Measurements from ENCODE around the gene NAA16. TPM values are rescaled to one million over a fixed set of nuclear protein-coding genes. Genes with fewer than 3 reads are reported as not detected.

The NAA16 gene
- total RNA-seq, 2 donors from 2014 or later: 38.3 to 41.5 TPM

GRCh38 chr13:41312176-41312500, 1.1 kb downstream of the NAA16 start:
- DNase-seq: no peak
- no peaks in the 10 kb centered on the region for H3K9me3 ChIP-seq (ENCODE audit: control insufficient read depth, low read length, poor library complexity, severe bottlenecking)
- ATAC-seq: no peak
- peaks cover 31% of the 10 kb centered on the region for H3K4me1 Mint-ChIP-seq
- H3K4me3 Mint-ChIP-seq: peak overlapping the region; percentile 98
- no peaks in the 10 kb centered on the region for H3K27me3 Mint-ChIP-seq
- H3K36me3 Mint-ChIP-seq (ENCODE audit: low read depth): no peaks in the 10 kb centered on the region
- peak overlapping the region; percentile 97 for H3K27ac Mint-ChIP-seq

- DNase-seq (no peak), ATAC-seq (no peak)
- H3K4me3 Mint-ChIP-seq: peak overlapping the region; percentile 98
- H3K9me3 ChIP-seq (ENCODE audit: control insufficient read depth, low read length, poor library complexity, severe bottlenecking): no peaks in the 10 kb centered on the region
- peaks cover 33% of the 10 kb centered on the region for H3K4me1 Mint-ChIP-seq
- H3K36me3 Mint-ChIP-seq (ENCODE audit: low read depth): no peaks in the 10 kb centered on the region
- no peaks in the 10 kb centered on the region for H3K27me3 Mint-ChIP-seq
- peak overlapping the region; percentile 97 for H3K27ac Mint-ChIP-seq
Measured at GRCh38 chr13:41313117-41313516, 2.0 kb downstream of the NAA16 start.

GRCh38 chr13:41313659-41314197, 2.7 kb downstream of the NAA16 start:
- H3K9me3 ChIP-seq (ENCODE audit: control insufficient read depth, low read length, poor library complexity, severe bottlenecking): no peaks in the 10 kb centered on the region
- Mint-ChIP-seq H3K4me3 (peak overlapping the region; percentile 63), H3K4me1 (peaks cover 33% of the 10 kb centered on the region), H3K27me3 (no peaks in the 10 kb centered on the region), H3K36me3 (ENCODE audit: low read depth) (no peaks in the 10 kb centered on the region), H3K27ac (peak overlapping the region; percentile 90)
- ATAC-seq (no peak), DNase-seq (no peak)

GRCh38 chr13:41315443-41316047, 4.5 kb downstream of the NAA16 start:
- H3K4me3 Mint-ChIP-seq: peak overlapping the region; percentile 72
- H3K27ac Mint-ChIP-seq: peak overlapping the region; percentile 90
- H3K36me3 Mint-ChIP-seq (ENCODE audit: low read depth): no peaks in the 10 kb centered on the region
- no peak for ATAC-seq
- H3K4me1 Mint-ChIP-seq: peaks cover 27% of the 10 kb centered on the region
- no peaks in the 10 kb centered on the region for H3K27me3 Mint-ChIP-seq
- no peak for DNase-seq
- no peaks in the 10 kb centered on the region for H3K9me3 ChIP-seq (ENCODE audit: control insufficient read depth, low read length, poor library complexity, severe bottlenecking)

- Mint-ChIP-seq H3K27ac (peak overlapping the region; percentile 14), H3K4me1 (peaks cover 27% of the 10 kb centered on the region), H3K36me3 (ENCODE audit: low read depth) (peaks cover 3% of the 10 kb centered on the region), H3K27me3 (no peaks in the 10 kb centered on the region), H3K4me3 (no peak overlapping the region)
- ATAC-seq: no peak
- no peaks in the 10 kb centered on the region for H3K9me3 ChIP-seq (ENCODE audit: control insufficient read depth, low read length, poor library complexity, severe bottlenecking)
- DNase-seq: no peak
Measured at GRCh38 chr13:41317243-41317642, 6.2 kb downstream of the NAA16 start.

GRCh38 chr13:41325752-41326151, 14.7 kb downstream of the NAA16 start:
- no peak for ATAC-seq
- Mint-ChIP-seq H3K27me3 (no peaks in the 10 kb centered on the region), H3K36me3 (ENCODE audit: low read depth) (peaks cover 11% of the 10 kb centered on the region), H3K4me1 (peaks cover 19% of the 10 kb centered on the region), H3K27ac (peak overlapping the region; percentile 32), H3K4me3 (no peak overlapping the region)
- no peak for DNase-seq
- H3K9me3 ChIP-seq (ENCODE audit: control insufficient read depth, low read length, poor library complexity, severe bottlenecking): no peaks in the 10 kb centered on the region

- H3K4me1 Mint-ChIP-seq: peaks cover 19% of the 10 kb centered on the region
- no peaks in the 10 kb centered on the region for H3K27me3 Mint-ChIP-seq
- DNase-seq: no peak
- no peak for ATAC-seq
- H3K27ac Mint-ChIP-seq: peak overlapping the region; percentile 21
- H3K36me3 Mint-ChIP-seq (ENCODE audit: low read depth): peaks cover 11% of the 10 kb centered on the region
- H3K9me3 ChIP-seq (ENCODE audit: control insufficient read depth, low read length, poor library complexity, severe bottlenecking): no peaks in the 10 kb centered on the region
- no peak overlapping the region for H3K4me3 Mint-ChIP-seq
Measured at GRCh38 chr13:41326661-41327060, 15.6 kb downstream of the NAA16 start.

GRCh38 chr13:41327994-41328790, 17.1 kb downstream of the NAA16 start:
- DNase-seq: no peak
- H3K9me3 ChIP-seq (ENCODE audit: control insufficient read depth, low read length, poor library complexity, severe bottlenecking): no peaks in the 10 kb centered on the region
- H3K4me3 Mint-ChIP-seq: no peak overlapping the region
- peaks cover 6% of the 10 kb centered on the region for H3K36me3 Mint-ChIP-seq (ENCODE audit: low read depth)
- H3K4me1 Mint-ChIP-seq: peaks cover 17% of the 10 kb centered on the region
- no peak for ATAC-seq
- no peaks in the 10 kb centered on the region for H3K27me3 Mint-ChIP-seq
- peak overlapping the region; percentile 60 for H3K27ac Mint-ChIP-seq

GRCh38 chr13:41332829-41333228, 21.8 kb downstream of the NAA16 start:
- peaks cover 2% of the 10 kb centered on the region for H3K36me3 Mint-ChIP-seq (ENCODE audit: low read depth)
- peaks cover 11% of the 10 kb centered on the region for H3K4me1 Mint-ChIP-seq
- H3K27ac Mint-ChIP-seq: peak overlapping the region; percentile 54
- ATAC-seq: no peak
- H3K4me3 Mint-ChIP-seq: no peak overlapping the region
- H3K27me3 Mint-ChIP-seq: no peaks in the 10 kb centered on the region
- DNase-seq: no peak
- H3K9me3 ChIP-seq (ENCODE audit: control insufficient read depth, low read length, poor library complexity, severe bottlenecking): no peaks in the 10 kb centered on the region

GRCh38 chr13:41334810-41335209, 23.7 kb downstream of the NAA16 start:
- H3K4me3 Mint-ChIP-seq: no peak overlapping the region
- peaks cover 2% of the 10 kb centered on the region for H3K36me3 Mint-ChIP-seq (ENCODE audit: low read depth)
- no peak overlapping the region for H3K27ac Mint-ChIP-seq
- no peaks in the 10 kb centered on the region for H3K27me3 Mint-ChIP-seq
- DNase-seq: no peak
- ATAC-seq: no peak
- H3K4me1 Mint-ChIP-seq: peaks cover 6% of the 10 kb centered on the region
- H3K9me3 ChIP-seq (ENCODE audit: control insufficient read depth, low read length, poor library complexity, severe bottlenecking): no peaks in the 10 kb centered on the region

GRCh38 chr13:41344358-41344757, 33.3 kb downstream of the NAA16 start:
- no peaks in the 10 kb centered on the region for H3K27me3 Mint-ChIP-seq
- DNase-seq (no peak), ATAC-seq (no peak)
- H3K9me3 ChIP-seq (ENCODE audit: control insufficient read depth, low read length, poor library complexity, severe bottlenecking): no peaks in the 10 kb centered on the region
- H3K4me1 Mint-ChIP-seq: peaks cover 23% of the 10 kb centered on the region
- H3K4me3 Mint-ChIP-seq: no peak overlapping the region
- H3K27ac Mint-ChIP-seq: peak overlapping the region; percentile 70
- peaks cover 9% of the 10 kb centered on the region for H3K36me3 Mint-ChIP-seq (ENCODE audit: low read depth)

GRCh38 chr13:41345165-41345913, 34.3 kb downstream of the NAA16 start:
- H3K4me3 Mint-ChIP-seq: no peak overlapping the region
- DNase-seq (no peak), ATAC-seq (no peak)
- H3K4me1 Mint-ChIP-seq: peaks cover 21% of the 10 kb centered on the region
- H3K36me3 Mint-ChIP-seq (ENCODE audit: low read depth): peaks cover 7% of the 10 kb centered on the region
- H3K9me3 ChIP-seq (ENCODE audit: control insufficient read depth, low read length, poor library complexity, severe bottlenecking): no peaks in the 10 kb centered on the region
- H3K27ac Mint-ChIP-seq: peak overlapping the region; percentile 83
- no peaks in the 10 kb centered on the region for H3K27me3 Mint-ChIP-seq

GRCh38 chr13:41345914-41346589, 35.0 kb downstream of the NAA16 start:
- Mint-ChIP-seq H3K4me1 (peaks cover 21% of the 10 kb centered on the region), H3K27ac (peak overlapping the region; percentile 89), H3K27me3 (no peaks in the 10 kb centered on the region), H3K36me3 (ENCODE audit: low read depth) (peaks cover 4% of the 10 kb centered on the region), H3K4me3 (no peak overlapping the region)
- no peaks in the 10 kb centered on the region for H3K9me3 ChIP-seq (ENCODE audit: control insufficient read depth, low read length, poor library complexity, severe bottlenecking)
- DNase-seq (no peak), ATAC-seq (no peak)

Data from T-helper 17 cell (primary cell).